SK-N-SH treated with all-trans-retinoic acid at 6 μM for 48 hours (cell line): ENCODE measurements around the gene STAM.

Experiments
- ATAC-seq: fragments of 200-7000 bp; cut with Tn5 transposase; 3 replicates; pipeline ENCODE4 v1.9.1; 2020; ENCODE audit warnings: mild to moderate bottlenecking, moderate library complexity
- ARNTL ChIP-seq: fragments of 450-650 bp; formaldehyde crosslinking; IDR thresholded peaks from 2 replicates; pipeline ENCODE4 v1.5.0; 2020; ENCODE audit warnings: low read depth, mild to moderate bottlenecking, moderate library complexity, borderline replicate concordance
- BACH2 ChIP-seq: fragments of 250-450 bp; sonication (Bioruptor Pico); IDR thresholded peaks from 2 replicates; pipeline ENCODE4 v1.9.0; 2021; ENCODE audit warnings: mild to moderate bottlenecking, borderline replicate concordance
- CREB5 ChIP-seq: fragments of 250-450 bp; sonication (Bioruptor Pico); IDR thresholded peaks from 2 replicates; pipeline ENCODE4 v1.5.1; 2020; ENCODE audit warnings: low read depth, mild to moderate bottlenecking, moderate library complexity
- CSDC2 ChIP-seq: fragments of 250-450 bp; sonication (Bioruptor Pico); IDR thresholded peaks from 2 replicates; pipeline ENCODE4 v1.5.0; 2020; ENCODE audit warnings: mild to moderate bottlenecking, moderate library complexity
- ESRRG ChIP-seq: fragments of 250-450 bp; sonication (Bioruptor Pico); IDR thresholded peaks from 2 replicates; pipeline ENCODE4 v1.6.1; 2021; ENCODE audit warnings: mild to moderate bottlenecking
- GLIS3 ChIP-seq: fragments of 250-450 bp; sonication (Bioruptor Pico); IDR thresholded peaks from 2 replicates; pipeline ENCODE4 v1.5.0; 2020; ENCODE audit warnings: mild to moderate bottlenecking, moderate library complexity
- ISL1 ChIP-seq: fragments of 250-450 bp; sonication (Bioruptor Pico); IDR thresholded peaks from 2 replicates; pipeline ENCODE4 v2.1.2; 2022; ENCODE audit warnings: mild to moderate bottlenecking, moderate library complexity
- OSR1 ChIP-seq: fragments of 250-450 bp; sonication (Bioruptor Pico); IDR thresholded peaks from 2 replicates; pipeline ENCODE4 v1.8.0; 2022; ENCODE audit warnings: moderate library complexity, mild to moderate bottlenecking, inconsistent platforms
- POU6F1 ChIP-seq: fragments of 250-450 bp; sonication (Bioruptor Pico); IDR thresholded peaks from 2 replicates; pipeline ENCODE4 v1.8.0; 2021; ENCODE audit warnings: low read depth, mild to moderate bottlenecking, moderate library complexity, borderline replicate concordance
- PPARA ChIP-seq: fragments of 250-450 bp; sonication (Bioruptor Pico); IDR thresholded peaks from 2 replicates; pipeline ENCODE4 v1.5.0; 2020; ENCODE audit warnings: mild to moderate bottlenecking, borderline replicate concordance
- RARB ChIP-seq: fragments of 250-450 bp; sonication (Bioruptor Pico); IDR thresholded peaks from 2 replicates; pipeline ENCODE4 v1.8.0; 2021; ENCODE audit warnings: mild to moderate bottlenecking, moderate library complexity
- SNAI2 ChIP-seq: fragments of 250-450 bp; sonication (Bioruptor Pico); IDR thresholded peaks from 2 replicates; pipeline ENCODE4 v1.5.0; 2020; ENCODE audit warnings: mild to moderate bottlenecking, moderate library complexity
- TCF4 ChIP-seq: fragments of 250-450 bp; sonication (Bioruptor Pico); IDR thresholded peaks from 2 replicates; pipeline ENCODE4 v1.8.0; 2021; ENCODE audit warnings: mild to moderate bottlenecking, moderate library complexity, borderline replicate concordance
- TOX ChIP-seq: fragments of 250-450 bp; sonication (Bioruptor Pico); IDR thresholded peaks from 2 replicates; pipeline ENCODE4 v1.8.0; 2021; ENCODE audit warnings: mild to moderate bottlenecking, moderate library complexity, borderline replicate concordance
- ZFP3 ChIP-seq: fragments of 250-450 bp; sonication (Bioruptor Pico); IDR thresholded peaks from 2 replicates; pipeline ENCODE4 v1.5.0; 2020; ENCODE audit warnings: mild to moderate bottlenecking, moderate library complexity
- ZFP30 ChIP-seq: fragments of 450-650 bp; formaldehyde crosslinking; IDR thresholded peaks from 2 replicates; pipeline ENCODE4 v1.5.0; 2022; ENCODE audit warnings: mild to moderate bottlenecking, moderate library complexity
- ZNF565 ChIP-seq: fragments of 450-650 bp; formaldehyde crosslinking; conservative IDR thresholded peaks from 2 replicates; pipeline ENCODE4 v1.5.0; 2020; ENCODE audit warnings: low read depth, mild to moderate bottlenecking, moderate library complexity
- ZNF70 ChIP-seq: fragments of 450-650 bp; formaldehyde crosslinking; IDR thresholded peaks from 2 replicates; pipeline ENCODE4 v1.5.0; 2020; ENCODE audit warnings: mild to moderate bottlenecking, moderate library complexity
- ZNF8 ChIP-seq: fragments of 450-650 bp; formaldehyde crosslinking; IDR thresholded peaks from 2 replicates; pipeline ENCODE4 v1.5.0; 2020; ENCODE audit warnings: mild to moderate bottlenecking, moderate library complexity
- TF ChIP-seq, protein P1 (sequence below): fragments of 250-450 bp; sonication (Bioruptor Pico); IDR thresholded peaks from 2 replicates; pipeline ENCODE4 v1.5.1; 2021; ENCODE audit warnings: mild to moderate bottlenecking, moderate library complexity
- TF ChIP-seq, protein P2 (sequence below): fragments of 250-450 bp; sonication (Bioruptor Pico); IDR thresholded peaks from 2 replicates; pipeline ENCODE4 v1.5.0; 2020; ENCODE audit warnings: mild to moderate bottlenecking, moderate library complexity

Gene STAM

GRCh38 chr10:17673471-17674061 is 29.6 kb downstream of the STAM start:
- peak; percentile 96 for ATAC-seq

GRCh38 chr10:17674566-17674965 is 30.6 kb downstream of the STAM start:
- no peak for ATAC-seq
- no peak for TF ChIP-seq CSDC2 (CRISPR knock-in tag)
- TF ChIP-seq, protein P1, sequence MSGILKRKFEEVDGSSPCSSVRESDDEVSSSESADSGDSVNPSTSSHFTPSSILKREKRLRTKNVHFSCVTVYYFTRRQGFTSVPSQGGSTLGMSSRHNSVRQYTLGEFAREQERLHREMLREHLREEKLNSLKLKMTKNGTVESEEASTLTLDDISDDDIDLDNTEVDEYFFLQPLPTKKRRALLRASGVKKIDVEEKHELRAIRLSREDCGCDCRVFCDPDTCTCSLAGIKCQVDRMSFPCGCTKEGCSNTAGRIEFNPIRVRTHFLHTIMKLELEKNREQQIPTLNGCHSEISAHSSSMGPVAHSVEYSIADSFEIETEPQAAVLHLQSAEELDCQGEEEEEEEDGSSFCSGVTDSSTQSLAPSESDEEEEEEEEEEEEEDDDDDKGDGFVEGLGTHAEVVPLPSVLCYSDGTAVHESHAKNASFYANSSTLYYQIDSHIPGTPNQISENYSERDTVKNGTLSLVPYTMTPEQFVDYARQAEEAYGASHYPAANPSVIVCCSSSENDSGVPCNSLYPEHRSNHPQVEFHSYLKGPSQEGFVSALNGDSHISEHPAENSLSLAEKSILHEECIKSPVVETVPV (CRISPR knock-in tag) = no peak
- TF ChIP-seq CREB5 (CRISPR knock-in tag) = no peak
- no peak for TF ChIP-seq ZNF70 (CRISPR knock-in tag)
- no peak for TF ChIP-seq SNAI2
- TF ChIP-seq PPARA (CRISPR knock-in tag) = no peak
- TF ChIP-seq GLIS3 (CRISPR knock-in tag) = no peak
- TF ChIP-seq ZNF8 = no peak
- no peak for TF ChIP-seq OSR1 (CRISPR knock-in tag)
- TF ChIP-seq ZNF565 = no peak
- no peak for TF ChIP-seq BACH2 (CRISPR knock-in tag)
- TF ChIP-seq TCF4 (CRISPR knock-in tag) = no peak

More at GRCh38 chr10:17673471-17674061, 29.6 kb downstream of the STAM start:
- TF ChIP-seq ZNF70 (CRISPR knock-in tag) = no peak
- no peak for TF ChIP-seq POU6F1 (CRISPR knock-in tag)
- no peak for TF ChIP-seq ESRRG
- TF ChIP-seq ISL1 (CRISPR knock-in tag) = peak; percentile 79
- 0 out of 2 replicates have a peak, but pooled peaks have one; percentile 41 for TF ChIP-seq ZFP3
- TF ChIP-seq PPARA (CRISPR knock-in tag) = no peak

DNA sequence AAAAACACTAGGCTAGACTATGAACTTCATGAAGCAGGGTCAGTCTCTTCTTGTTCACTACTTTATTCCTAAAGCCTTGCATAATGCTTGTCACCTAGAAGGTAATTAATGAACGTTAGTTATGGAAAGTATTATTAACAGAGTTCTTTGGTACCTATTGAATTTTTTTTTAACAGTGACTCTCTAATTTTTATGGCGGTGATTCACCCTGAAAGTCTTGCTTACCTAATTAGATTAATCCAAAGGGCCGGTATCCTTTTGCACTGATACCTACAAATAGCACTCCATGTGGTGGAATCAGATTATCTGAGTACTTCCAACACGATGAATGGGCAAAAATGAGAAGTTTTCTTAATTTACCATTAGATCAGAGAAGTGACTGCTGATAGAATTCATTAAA is 31.7 kb downstream of the STAM start:
- TF ChIP-seq CSDC2 (CRISPR knock-in tag) = no peak
- peak; percentile 37; the same call in 2 of the 3 replicates for ATAC-seq

DNA sequence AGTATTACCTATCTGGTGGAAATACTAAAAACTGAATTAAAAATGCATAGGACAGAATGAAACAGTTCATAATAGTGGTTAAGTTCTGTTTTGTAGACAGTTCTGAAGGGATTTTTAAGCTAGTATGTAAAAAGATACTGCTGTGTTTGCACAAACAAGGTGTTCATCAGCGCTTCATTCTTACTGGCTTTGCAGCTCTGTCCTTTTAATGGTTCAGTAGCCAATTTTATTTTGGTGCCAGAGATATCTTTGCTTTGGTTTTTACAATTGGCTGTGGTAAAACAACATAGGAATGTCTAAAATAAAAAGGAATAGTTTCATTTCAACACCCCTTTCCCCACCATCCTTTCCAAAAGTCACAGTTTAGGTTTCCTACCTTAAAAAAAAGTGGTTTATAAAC is 33.0 kb downstream of the STAM start:
- TF ChIP-seq, protein P2, sequence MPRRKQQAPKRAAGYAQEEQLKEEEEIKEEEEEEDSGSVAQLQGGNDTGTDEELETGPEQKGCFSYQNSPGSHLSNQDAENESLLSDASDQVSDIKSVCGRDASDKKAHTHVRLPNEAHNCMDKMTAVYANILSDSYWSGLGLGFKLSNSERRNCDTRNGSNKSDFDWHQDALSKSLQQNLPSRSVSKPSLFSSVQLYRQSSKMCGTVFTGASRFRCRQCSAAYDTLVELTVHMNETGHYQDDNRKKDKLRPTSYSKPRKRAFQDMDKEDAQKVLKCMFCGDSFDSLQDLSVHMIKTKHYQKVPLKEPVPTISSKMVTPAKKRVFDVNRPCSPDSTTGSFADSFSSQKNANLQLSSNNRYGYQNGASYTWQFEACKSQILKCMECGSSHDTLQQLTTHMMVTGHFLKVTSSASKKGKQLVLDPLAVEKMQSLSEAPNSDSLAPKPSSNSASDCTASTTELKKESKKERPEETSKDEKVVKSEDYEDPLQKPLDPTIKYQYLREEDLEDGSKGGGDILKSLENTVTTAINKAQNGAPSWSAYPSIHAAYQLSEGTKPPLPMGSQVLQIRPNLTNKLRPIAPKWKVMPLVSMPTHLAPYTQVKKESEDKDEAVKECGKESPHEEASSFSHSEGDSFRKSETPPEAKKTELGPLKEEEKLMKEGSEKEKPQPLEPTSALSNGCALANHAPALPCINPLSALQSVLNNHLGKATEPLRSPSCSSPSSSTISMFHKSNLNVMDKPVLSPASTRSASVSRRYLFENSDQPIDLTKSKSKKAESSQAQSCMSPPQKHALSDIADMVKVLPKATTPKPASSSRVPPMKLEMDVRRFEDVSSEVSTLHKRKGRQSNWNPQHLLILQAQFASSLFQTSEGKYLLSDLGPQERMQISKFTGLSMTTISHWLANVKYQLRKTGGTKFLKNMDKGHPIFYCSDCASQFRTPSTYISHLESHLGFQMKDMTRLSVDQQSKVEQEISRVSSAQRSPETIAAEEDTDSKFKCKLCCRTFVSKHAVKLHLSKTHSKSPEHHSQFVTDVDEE (CRISPR knock-in tag) = no peak
- TF ChIP-seq GLIS3 (CRISPR knock-in tag) (no peak), ZNF565 (no peak), OSR1 (CRISPR knock-in tag) (no peak), ESRRG (no peak), TOX (CRISPR knock-in tag) (no peak), ARNTL (no peak), CSDC2 (CRISPR knock-in tag) (no peak), POU6F1 (CRISPR knock-in tag) (no peak), TCF4 (CRISPR knock-in tag) (no peak), CREB5 (CRISPR knock-in tag) (no peak), ISL1 (CRISPR knock-in tag) (no peak), BACH2 (CRISPR knock-in tag) (no peak), RARB (CRISPR knock-in tag) (no peak), ZFP3 (no peak), ZNF70 (CRISPR knock-in tag) (no peak), ZFP30 (CRISPR knock-in tag) (no peak)
- TF ChIP-seq, protein P1 (CRISPR knock-in tag) = no peak
- no peak for ATAC-seq
